ENCODE data around the gene KRTAP2-2. TPM values are rescaled to one million over a fixed set of nuclear protein-coding genes. Genes with fewer than 3 reads are reported as not detected.
"Not testable (repeated sequence)": the region's sequence is repeated elsewhere in the genome, so short reads cannot be mapped to it uniquely, and the experiment has no call there.

The KRTAP2-2 gene
- total RNA-seq, 1 experiment from 2014 or later, result not detected

DNA sequence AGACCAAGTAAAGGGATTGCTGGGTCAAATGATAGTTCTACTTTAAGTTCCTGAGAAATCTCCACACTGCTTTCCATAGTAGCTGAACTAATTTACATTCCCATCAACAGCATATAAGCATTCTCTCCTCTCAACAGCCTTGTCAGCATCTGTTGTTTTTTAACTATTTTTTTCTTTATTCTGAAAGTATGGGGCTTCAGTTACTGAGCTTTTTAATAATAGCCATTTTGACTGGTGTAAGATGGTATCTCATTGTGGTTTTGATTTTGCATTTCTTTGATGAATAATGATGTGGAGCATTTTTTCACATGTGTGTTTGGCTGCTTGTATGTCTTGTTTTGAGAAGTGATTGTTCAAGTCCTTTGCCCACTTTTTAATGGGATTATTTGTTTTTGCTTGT is 2.5 kb downstream of the KRTAP2-2 start:
- no peak for TF ChIP-seq EZH2 (IDR thresholded peaks at IDR 0.05; ENCODE audit: borderline replicate concordance, low read depth, low read length, poor library complexity, severe bottlenecking)
- TF ChIP-seq, protein P1, sequence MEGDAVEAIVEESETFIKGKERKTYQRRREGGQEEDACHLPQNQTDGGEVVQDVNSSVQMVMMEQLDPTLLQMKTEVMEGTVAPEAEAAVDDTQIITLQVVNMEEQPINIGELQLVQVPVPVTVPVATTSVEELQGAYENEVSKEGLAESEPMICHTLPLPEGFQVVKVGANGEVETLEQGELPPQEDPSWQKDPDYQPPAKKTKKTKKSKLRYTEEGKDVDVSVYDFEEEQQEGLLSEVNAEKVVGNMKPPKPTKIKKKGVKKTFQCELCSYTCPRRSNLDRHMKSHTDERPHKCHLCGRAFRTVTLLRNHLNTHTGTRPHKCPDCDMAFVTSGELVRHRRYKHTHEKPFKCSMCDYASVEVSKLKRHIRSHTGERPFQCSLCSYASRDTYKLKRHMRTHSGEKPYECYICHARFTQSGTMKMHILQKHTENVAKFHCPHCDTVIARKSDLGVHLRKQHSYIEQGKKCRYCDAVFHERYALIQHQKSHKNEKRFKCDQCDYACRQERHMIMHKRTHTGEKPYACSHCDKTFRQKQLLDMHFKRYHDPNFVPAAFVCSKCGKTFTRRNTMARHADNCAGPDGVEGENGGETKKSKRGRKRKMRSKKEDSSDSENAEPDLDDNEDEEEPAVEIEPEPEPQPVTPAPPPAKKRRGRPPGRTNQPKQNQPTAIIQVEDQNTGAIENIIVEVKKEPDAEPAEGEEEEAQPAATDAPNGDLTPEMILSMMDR (conservative IDR thresholded peaks at IDR 0.05; ENCODE audit: low read depth, low read length), result no peak
- no peaks in the 10 kb centered on the region for H3K4me1 ChIP-seq (ENCODE audit: insufficient read depth, low read length, poor library complexity, severe bottlenecking)
- intact Hi-C loops (cut with micrococcal nuclease; ENCODE audit: unreplicated experiment), result no loop called here
- H3K4me3 ChIP-seq (ENCODE audit: low read depth, low read length, poor library complexity, severe bottlenecking), result no peak overlapping the region
- POLR2A ChIA-PET (ENCODE audit: low non-redundant PET), result no interaction called here
- H3K27ac ChIP-seq (ENCODE audit: low read depth, low read length, poor library complexity, severe bottlenecking), result no peak overlapping the region
- no peaks in the 10 kb centered on the region for H3K9me3 ChIP-seq (ENCODE audit: low read depth, low read length, poor library complexity, severe bottlenecking)
- H3K36me3 ChIP-seq (ENCODE audit: insufficient read depth, low read length, poor library complexity, severe bottlenecking), result no peaks in the 10 kb centered on the region
- no peaks in the 10 kb centered on the region for H3K27me3 ChIP-seq (replicated peaks; ENCODE audit: insufficient read depth, low read depth, low read length, poor library complexity)
- DNase-seq (ENCODE audit: low spot score), result no peak
- CTCF ChIA-PET, result no interaction called here
- BruUV-seq (replicated peaks), result no TSS peak

DNA sequence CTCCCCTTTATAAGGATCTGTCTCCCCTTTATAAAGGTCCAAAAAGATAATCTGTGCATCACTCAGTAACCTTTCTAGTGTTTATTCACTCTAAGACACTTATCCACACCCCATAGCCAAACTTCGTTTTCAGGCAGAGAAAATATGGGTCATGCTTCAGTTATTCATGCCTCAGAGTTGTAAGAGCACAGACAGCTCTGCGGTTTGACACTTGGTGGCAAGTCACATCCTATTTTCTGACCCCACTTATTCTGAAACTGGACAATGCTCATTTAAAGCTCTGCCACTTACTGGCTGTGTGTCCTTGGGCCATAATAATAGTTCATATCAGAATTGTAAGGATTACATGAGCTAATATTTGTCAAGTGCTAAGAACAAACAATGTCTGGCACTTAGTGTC is 5.9 kb downstream of the KRTAP2-2 start:
- ChIA-PET CTCF (no interaction called here), POLR2A (ENCODE audit: low non-redundant PET) (no interaction called here)
- H3K4me1 ChIP-seq (ENCODE audit: insufficient read depth, low read length, poor library complexity, severe bottlenecking), result no peaks in the 10 kb centered on the region
- H3K27me3 ChIP-seq (replicated peaks; ENCODE audit: insufficient read depth, low read depth, low read length, poor library complexity), result no peaks in the 10 kb centered on the region
- H3K27ac ChIP-seq (ENCODE audit: low read depth, low read length, poor library complexity, severe bottlenecking), result no peak overlapping the region
- intact Hi-C loops (cut with micrococcal nuclease; ENCODE audit: unreplicated experiment), result no loop called here
- TF ChIP-seq, protein P1 (conservative IDR thresholded peaks at IDR 0.05; ENCODE audit: low read depth, low read length), result no peak
- no peak for TF ChIP-seq EZH2 (IDR thresholded peaks at IDR 0.05; ENCODE audit: borderline replicate concordance, low read depth, low read length, poor library complexity, severe bottlenecking)
- BruUV-seq (replicated peaks), result no TSS peak
- no peak for DNase-seq (ENCODE audit: low spot score)
- no peaks in the 10 kb centered on the region for H3K36me3 ChIP-seq (ENCODE audit: insufficient read depth, low read length, poor library complexity, severe bottlenecking)
- H3K4me3 ChIP-seq (ENCODE audit: low read depth, low read length, poor library complexity, severe bottlenecking), result no peak overlapping the region
- H3K9me3 ChIP-seq (ENCODE audit: low read depth, low read length, poor library complexity, severe bottlenecking), result no peaks in the 10 kb centered on the region

DNA sequence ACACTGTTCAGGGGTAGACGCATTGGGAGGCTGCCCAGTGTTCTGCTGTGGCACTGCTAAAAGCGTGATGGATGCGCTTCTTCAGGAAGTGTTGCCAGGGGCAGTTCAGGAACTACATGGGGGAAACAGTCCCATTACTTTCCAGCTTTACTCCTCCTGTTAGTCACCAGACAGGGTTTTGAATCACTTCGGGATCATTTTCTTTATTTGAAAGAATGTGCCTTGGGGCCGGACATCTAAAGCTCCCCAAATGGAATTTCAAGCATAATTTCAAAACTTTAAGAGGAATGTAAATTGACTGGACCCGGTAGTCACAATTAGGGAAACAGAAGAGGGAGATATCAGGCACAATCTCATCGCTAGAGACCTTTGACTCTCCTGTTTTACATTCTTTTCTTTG is 6.6 kb downstream of the KRTAP2-2 start:
- no peaks in the 10 kb centered on the region for H3K36me3 ChIP-seq (ENCODE audit: insufficient read depth, low read length, poor library complexity, severe bottlenecking)
- H3K4me1 ChIP-seq (ENCODE audit: insufficient read depth, low read length, poor library complexity, severe bottlenecking), result no peaks in the 10 kb centered on the region
- DNase-seq (ENCODE audit: low spot score), result no peak
- no peak overlapping the region for H3K4me3 ChIP-seq (ENCODE audit: low read depth, low read length, poor library complexity, severe bottlenecking)
- POLR2A ChIA-PET (ENCODE audit: low non-redundant PET), result no interaction called here
- intact Hi-C loops (cut with micrococcal nuclease; ENCODE audit: unreplicated experiment), result no loop called here
- BruUV-seq (replicated peaks), result no TSS peak
- H3K27me3 ChIP-seq (replicated peaks; ENCODE audit: insufficient read depth, low read depth, low read length, poor library complexity), result no peaks in the 10 kb centered on the region
- no peak for TF ChIP-seq EZH2 (IDR thresholded peaks at IDR 0.05; ENCODE audit: borderline replicate concordance, low read depth, low read length, poor library complexity, severe bottlenecking)
- TF ChIP-seq, protein P1 (conservative IDR thresholded peaks at IDR 0.05; ENCODE audit: low read depth, low read length), result no peak
- no peaks in the 10 kb centered on the region for H3K9me3 ChIP-seq (ENCODE audit: low read depth, low read length, poor library complexity, severe bottlenecking)
- CTCF ChIA-PET, result no interaction called here
- H3K27ac ChIP-seq (ENCODE audit: low read depth, low read length, poor library complexity, severe bottlenecking), result no peak overlapping the region

GRCh38 chr17:41046735-41047465 is 8.1 kb downstream of the KRTAP2-2 start, which contains the start of gene KRTAP2-1:
Gene KRTAP2-1, minus strand, starts transcription at chr17:41047316. Its CDS starts 49 bp downstream, at chr17:41047267.
- intact Hi-C loops (cut with micrococcal nuclease; ENCODE audit: unreplicated experiment); H3K36me3 ChIP-seq (ENCODE audit: insufficient read depth, low read length, poor library complexity, severe bottlenecking); H3K9me3 ChIP-seq (ENCODE audit: low read depth, low read length, poor library complexity, severe bottlenecking); CTCF ChIA-PET; DNase-seq (ENCODE audit: low spot score); H3K27ac ChIP-seq (ENCODE audit: low read depth, low read length, poor library complexity, severe bottlenecking); H3K4me3 ChIP-seq (ENCODE audit: low read depth, low read length, poor library complexity, severe bottlenecking); H3K27me3 ChIP-seq (replicated peaks; ENCODE audit: insufficient read depth, low read depth, low read length, poor library complexity); H3K4me1 ChIP-seq (ENCODE audit: insufficient read depth, low read length, poor library complexity, severe bottlenecking); BruUV-seq (replicated peaks): not testable (repeated sequence)
- POLR2A ChIA-PET (ENCODE audit: low non-redundant PET), result interaction anchor here (0.5 kb wide), 1 partner anchor 210 kb away, joined by 7 read pairs; no protein-coding TSS in a partner anchor
